GM21529 (cell line): Measurements from ENCODE around the gene KNDC1.

Source experiments
- ATAC-seq: cut with Tn5 transposase; IDR thresholded peaks from one replicate; pipeline ENCODE4 v1.9.1; 2021; ENCODE audit not compliant: unreplicated experiment

Gene KNDC1

GRCh38 chr10:133273534-133274143 lies 113.6 kb downstream of the KNDC1 start:
- ATAC-seq = no peak

GRCh38 chr10:133274751-133275683 lies 115.0 kb downstream of the KNDC1 start:
- ATAC-seq = peak; percentile 49

- peak; percentile 40 for ATAC-seq
These were observed 115.7 kb downstream of the KNDC1 start for GRCh38 chr10:133275684-133276092.
